Measurements from ENCODE around the gene BCKDHA. TPM values are rescaled to one million over a fixed set of nuclear protein-coding genes. Genes with fewer than 3 reads are reported as not detected.

Gene BCKDHA
- total and polyA plus RNA-seq, 2 donors (not counting 3 experiments of a cell fraction or from before 2014, with no cell fraction given) = 16.5 to 50.4 TPM

GRCh38 chr19:41413947-41414346 is 16.3 kb downstream of the BCKDHA start:
- no peaks in the 10 kb centered on the region for H3K27me3 ChIP-seq (ENCODE audit: control insufficient read depth in 2 of 2, insufficient read depth in 2 of 2, low read length in 2 of 2)
- no peak for TF ChIP-seq POLR2AphosphoS5 (IDR thresholded peaks at IDR 0.05; ENCODE audit: insufficient read depth, low read depth, low read length)
- no peak for TF ChIP-seq CTCF (IDR thresholded peaks at IDR 0.05; ENCODE audit: extremely low read depth in 1 of 2, insufficient read depth in 1 of 2, low read depth in 1 of 2, low read length in 2 of 2)
- TF ChIP-seq EZH2 (IDR thresholded peaks at IDR 0.05; ENCODE audit: borderline replicate concordance, low read depth, low read length, severe bottlenecking) = no peak
- no peak for TF ChIP-seq POLR2A (IDR thresholded peaks at IDR 0.05; ENCODE audit: low read depth, low read length)
- TF ChIP-seq MAX (IDR thresholded peaks at IDR 0.05; ENCODE audit: insufficient read depth, insufficient read length) = no peak
- TF ChIP-seq MYC (IDR thresholded peaks at IDR 0.05; ENCODE audit: low read depth, low read length) = no peak
- no peak for TF ChIP-seq FOS (IDR thresholded peaks at IDR 0.05; ENCODE audit: borderline replicate concordance, insufficient read depth, low read length)
- TF ChIP-seq JUN (IDR thresholded peaks at IDR 0.05; ENCODE audit: borderline replicate concordance, insufficient read depth, insufficient read length, low read depth) = no peak
- no peaks in the 10 kb centered on the region for H4K20me1 ChIP-seq (replicated peaks; ENCODE audit: control insufficient read depth, extremely low read depth, insufficient read depth, low read length)
- no peaks in the 10 kb centered on the region for H3K79me2 ChIP-seq (ENCODE audit: control insufficient read depth, insufficient read depth, low read length)
- H3K9me3 ChIP-seq (replicated peaks; ENCODE audit: control insufficient read depth, insufficient read depth, low read length) = no peaks in the 10 kb centered on the region
- BruUV-seq (replicated peaks) = no TSS peak
- H2AFZ ChIP-seq (ENCODE audit: low read depth, low read length) = no peak overlapping the region
- no peaks in the 10 kb centered on the region for H3K4me1 ChIP-seq (ENCODE audit: control insufficient read depth, extremely low read depth, insufficient read depth, low read length)
- no peak overlapping the region for H3K9ac ChIP-seq (replicated peaks; ENCODE audit: extremely low read depth, insufficient read depth, low read length)
- H3K27ac ChIP-seq (ENCODE audit: insufficient read depth, low read depth, low read length) = no peak overlapping the region
- no peak overlapping the region for H3K4me2 ChIP-seq (ENCODE audit: insufficient read depth, low read length)
- dilution Hi-C loops (cut with MboI; ENCODE audit: extremely low pct_ligation_motif_present, low sequenced_read_pairs) = no loop called here
- ChIA-PET POLR2A (no interaction called here), CTCF (no interaction called here)
- H3K9me1 ChIP-seq (replicated peaks; ENCODE audit: control insufficient read depth, extremely low read depth, insufficient read depth, low read length) = no peaks in the 10 kb centered on the region
- no peak for DNase-seq (ENCODE audit: low read depth, low spot score)
- no peak overlapping the region for H3K4me3 ChIP-seq (replicated peaks in 1 of 3; ENCODE audit: insufficient read depth in 1 of 3, low read depth in 1 of 3, low read length in 3 of 3)
- peaks cover 0 to 25% of the 10 kb centered on the region in 2 experiments for H3K36me3 ChIP-seq (ENCODE audit: control insufficient read depth in 2 of 2, extremely low read depth in 1 of 2, insufficient read depth in 2 of 2, low read length in 2 of 2)
- intact Hi-C loops (cut with micrococcal nuclease) = no loop called here
- FAIRE-seq = no peak

Measured in endothelial cell of umbilical vein (primary cell).